HepG2 (cell line): Measurements from ENCODE around the gene TSC22D1. TPM values are rescaled to one million over a fixed set of nuclear protein-coding genes. Genes with fewer than 3 reads are reported as not detected.

Source experiments
- ATAC-seq: fragments of 200-7000 bp; cut with Tn5 transposase; 3 replicates; pipeline ENCODE4 v1.9.1; 2020; ENCODE audit warnings: mild to moderate bottlenecking, moderate library complexity
- BruUV-seq: library from RNA; stranded (reverse); fragments of 400-500 nt; replicated peaks from 2 replicates; lab custom pipeline; 2021; lab: Mats Ljungman, UMichigan
- CTCF ChIA-PET: fragments of 300-600 bp; formaldehyde crosslinking; extraction: SDS; loops from one replicate; lab custom pipeline; 2021; ENCODE audit warnings: low total read pairs, inconsistent platforms, low intra/inter-chr PET ratio; lab: Yijun Ruan, JAX
- POLR2A ChIA-PET: fragments of 350-600 bp; sonication (Branson Sonifier 250); formaldehyde crosslinking; loops from one replicate; lab custom pipeline; 2020; ENCODE audit warnings: antibody characterized with exemption, inconsistent platforms; lab: Yijun Ruan, JAX
- DNase-seq: peaks from one replicate; pipeline ENCODE4 v3.0.0-alpha.2; 2015; ENCODE audit warnings: low spot score
- FAIRE-seq: peaks from 3 replicates; lab custom pipeline; 2011; peaks lifted over from hg19 to GRCh38; lab: Jason Lieb, UNC
- H2AFZ ChIP-seq: one replicate; pipeline ENCODE4 v1.6.1; 2011; ENCODE audit warnings: low read length, inconsistent platforms
- H3K27ac ChIP-seq: fragments of 300-600 bp; 3 replicates; pipeline ENCODE4 v1.8.0; 2011; ENCODE audit warnings: mixed run types, mild to moderate bottlenecking, mixed read lengths, low read length, inconsistent platforms; ENCODE audit not compliant: insufficient read depth; ENCODE audit errors: extremely low read length
- H3K27me3 ChIP-seq, 2 experiments: fragments of 200-600 bp in 1 of 2; 2 replicates in 1 of 2; 3 replicates in 1 of 2; pipeline versions ENCODE4 v1.6.0 to v1.8.0; 2011; ENCODE audit warnings: low read length in 2 of 2, mild to moderate bottlenecking in 2 of 2, moderate library complexity in 2 of 2, inconsistent platforms in 1 of 2; ENCODE audit not compliant: insufficient read depth in 2 of 2, control insufficient read depth in 1 of 2
- H3K36me3 ChIP-seq, 2 experiments: fragments of 200-600 bp in 1 of 2; replicated peaks in 1 of 2; 2 replicates in 1 of 2; 3 replicates in 1 of 2; pipeline versions ENCODE4 v1.5.1 to v1.8.0; 2011; ENCODE audit warnings: low read length in 2 of 2, inconsistent platforms in 1 of 2; ENCODE audit not compliant: insufficient read depth in 2 of 2, control insufficient read depth in 1 of 2
- H3K4me1 ChIP-seq: 2 replicates; pipeline ENCODE4 v1.5.1; 2012; ENCODE audit warnings: low read length, inconsistent platforms; ENCODE audit not compliant: insufficient read depth
- H3K4me2 ChIP-seq: 2 replicates; pipeline ENCODE4 v1.6.0; 2011; ENCODE audit warnings: low read depth, low read length, inconsistent platforms
- H3K4me3 ChIP-seq, 3 experiments: fragments of 200-600 bp in 1 of 3; sonication (generic), shearing (Covaris generic) in 1 of 3; replicated peaks in 1 of 3; 2 replicates each; pipeline ENCODE4 v1.5.1; 2011 to 2016; ENCODE audit warnings: low read length in 3 of 3, inconsistent platforms in 2 of 3, low read depth in 2 of 3, mild to moderate bottlenecking in 2 of 3, control low read depth in 1 of 3, mixed read lengths in 1 of 3; ENCODE audit not compliant: insufficient read depth in 1 of 3
- H3K79me2 ChIP-seq: one replicate; pipeline ENCODE4 v1.6.1; 2011; ENCODE audit warnings: low read length, inconsistent platforms; ENCODE audit not compliant: insufficient read depth
- H3K9ac ChIP-seq: 2 replicates; pipeline ENCODE4 v1.6.0; 2011; ENCODE audit warnings: mild to moderate bottlenecking, low read depth, low read length, inconsistent platforms; ENCODE audit not compliant: insufficient read depth
- H3K9me3 ChIP-seq: 2 replicates; pipeline ENCODE4 v1.5.1; 2012; ENCODE audit warnings: mild to moderate bottlenecking, low read length
- H4K20me1 ChIP-seq: 2 replicates; pipeline ENCODE4 v1.6.0; 2011; ENCODE audit warnings: inconsistent platforms, mild to moderate bottlenecking, low read length, moderate library complexity; ENCODE audit not compliant: insufficient read depth
- BCL6 ChIP-seq: IDR thresholded peaks from 2 replicates; pipeline ENCODE4 v1.6.1; 2016; ENCODE audit warnings: missing genetic modification reagents, missing compliant biosample characterization
- PBX3 ChIP-seq: sonication (generic); formaldehyde crosslinking; IDR thresholded peaks from 2 replicates; pipeline ENCODE4 v1.8.1; 2023; ENCODE audit warnings: missing genetic modification reagents, inconsistent platforms, borderline replicate concordance
- POLR2G ChIP-seq: fragments of 200-400 bp; formaldehyde crosslinking; IDR thresholded peaks from 2 replicates; pipeline ENCODE4 v1.6.1; 2018; ENCODE audit warnings: mild to moderate bottlenecking, low read depth, low read length, moderate library complexity
- RBAK ChIP-seq: sonication (generic); formaldehyde crosslinking; IDR thresholded peaks from 2 replicates; pipeline ENCODE4 v1.5.1; 2020; ENCODE audit warnings: mild to moderate bottlenecking, missing genetic modification reagents
- RBM22 ChIP-seq: fragments of 200-400 bp; formaldehyde crosslinking; optimal IDR thresholded peaks from 2 replicates; pipeline ENCODE3; 2017; ENCODE audit warnings: mild to moderate bottlenecking, low read length, moderate library complexity
- ZBTB20 ChIP-seq: sonication (generic); formaldehyde crosslinking; IDR thresholded peaks from 2 replicates; pipeline ENCODE4 v1.8.1; 2023; ENCODE audit warnings: missing genetic modification reagents, low read depth, mild to moderate bottlenecking, borderline replicate concordance
- ZNF317 ChIP-seq: sonication (generic); formaldehyde crosslinking; IDR thresholded peaks from 2 replicates; pipeline ENCODE4 v1.5.0; 2020; ENCODE audit warnings: mild to moderate bottlenecking, missing genetic modification reagents
- ZNF574 ChIP-seq: sonication (generic); formaldehyde crosslinking; IDR thresholded peaks from 2 replicates; pipeline ENCODE4 v1.4.0; 2020; ENCODE audit warnings: missing genetic modification reagents
- ZZZ3 ChIP-seq: sonication (generic); formaldehyde crosslinking; IDR thresholded peaks from 2 replicates; pipeline ENCODE4 v1.4.0; 2020; ENCODE audit warnings: missing genetic modification reagents, mild to moderate bottlenecking, borderline replicate concordance
- WGBS: methylation state at CpG from one replicate; pipeline ENCODE4 v1.1.6; 2017; ENCODE audit warnings: low lambda C conversion rate; 5-methylcytosine and 5-hydroxymethylcytosine counted together
- in situ Hi-C: cut with HindIII; loops from 2 replicates; pipeline ENCODE4 v1.10.0; 2017; ENCODE audit warnings: low pct_unique_long_range_greater_than_20kb; ENCODE audit not compliant: extremely low pct_ligation_motif_present
- intact Hi-C: fragments of 100-400 bp; cut with micrococcal nuclease; formaldehyde crosslinking; loops from one replicate; pipeline ENCODE4 v1.10.0; 2022; ENCODE audit not compliant: unreplicated experiment
- polyA plus RNA-seq, 8 experiments: library from polyadenylated mRNA; depleted of rRNA in 3 of 8; stranded (reverse) in 7 of 8; unstranded in 1 of 8; fragments of >200 nt; fragmentation: Illumina TruSeq in 4 of 8; extraction: Trizol in 4 of 8; gene quantifications; 2 replicates each; pipeline versions ENCODE4 v1.2.1 to v1.2.3, GENCODE V29; 2011 to 2016; ENCODE audit warnings: low read depth in 4 of 8, missing spikeins in 1 of 8, mixed read lengths in 1 of 8; ENCODE audit not compliant: insufficient read depth in 1 of 8
- total RNA-seq, 5 experiments: library from RNA; depleted of rRNA; stranded (reverse); fragments of >200 nt; fragmentation: Illumina TruSeq; extraction: Trizol; gene quantifications; 2 replicates each; pipeline ENCODE4 v1.2.3, GENCODE V29; 2016; ENCODE audit warnings: low read depth in 1 of 5

The TSC22D1 gene
- total and polyA plus RNA-seq, 2 of the 13 experiments (the other 11 are each of a cell fraction or from before 2014, with no cell fraction given): 18.4 to 35.7 TPM

GRCh38 chr13:44497801-44498200 lies 78.3 kb downstream of the TSC22D1 start (continued):
- no peak for TF ChIP-seq PBX3 (CRISPR knock-in tag)
- TF ChIP-seq, all 625 proteins: peak for 0

GRCh38 chr13:44493213-44493812 lies 82.8 kb downstream of the TSC22D1 start:
- no peaks in the 10 kb centered on the region for H3K27me3 ChIP-seq
- WGBS: 84% methylated on average over 3 of the region's 3 CpGs
- no TSS peak for BruUV-seq
- no peak overlapping the region for H3K27ac ChIP-seq
- H3K36me3 ChIP-seq: no peaks in the 10 kb centered on the region
- no peak for DNase-seq
- no peak overlapping the region for H3K4me3 ChIP-seq
- no peak for FAIRE-seq
- intact Hi-C loops (no loop called here), in situ Hi-C loops (no loop called here)
- no peaks in the 10 kb centered on the region for H3K9me3 ChIP-seq
- POLR2A ChIA-PET: no interaction called here
- no peaks in the 10 kb centered on the region for H3K79me2 ChIP-seq
- no peak overlapping the region for H2AFZ ChIP-seq
- ATAC-seq: no peak
- no peaks in the 10 kb centered on the region for H3K4me1 ChIP-seq
- H3K4me2 ChIP-seq: no peak overlapping the region
- CTCF ChIA-PET: no interaction called here
- no peaks in the 10 kb centered on the region for H4K20me1 ChIP-seq
- TF ChIP-seq ZNF574 (CRISPR knock-in tag) (no peak), ZNF317 (no peak), BCL6 (no peak), RBM22 (no peak), ZBTB20 (no peak), RBAK (CRISPR knock-in tag) (no peak), ZZZ3 (CRISPR knock-in tag) (no peak), POLR2G (no peak)
- H3K9ac ChIP-seq: no peak overlapping the region
